Breast epithelium (tissue), 4 donors: ENCODE measurements around the gene LOX. TPM values are rescaled to one million over a fixed set of nuclear protein-coding genes. Genes with fewer than 3 reads are reported as not detected.

ENCODE experiments used
- DNase-seq, 2 donors: peaks; one replicate each; pipeline ENCODE4 v3.0.0-alpha.2; 2019; ENCODE audit warnings: low spot score in 2 of 2
- H3K27ac ChIP-seq, 2 donors: fragments of 200-600 bp; sonication (generic) in 1 of 2; one replicate each; pipeline ENCODE4 v1.5.1; 2016 to 2019; ENCODE audit warnings: mild to moderate bottlenecking in 1 of 2
- H3K27me3 ChIP-seq, 2 donors: fragments of 200-600 bp; sonication (generic) in 1 of 2; one replicate each; pipeline versions ENCODE4 v1.5.1 to v1.6.0; 2017 to 2019; ENCODE audit warnings: control low read depth in 1 of 2, mild to moderate bottlenecking in 1 of 2
- H3K36me3 ChIP-seq: fragments of 200-600 bp; one replicate; pipeline ENCODE4 v1.5.1; 2019
- H3K4me1 ChIP-seq, 2 donors: fragments of 200-600 bp; sonication (generic); one replicate each; pipeline ENCODE4 v1.5.1; 2016 to 2019; ENCODE audit warnings: control low read depth in 1 of 2
- H3K4me3 ChIP-seq, 3 donors: fragments of 200-600 bp; sonication (generic); 1 replicate in 2 of 3; 2 replicates in 1 of 3; pipeline ENCODE4 v1.5.1; 2016 to 2019; ENCODE audit warnings: mild to moderate bottlenecking in 3 of 3, moderate library complexity in 2 of 3
- H3K9me3 ChIP-seq, 2 donors: fragments of 200-600 bp; sonication (generic) in 1 of 2; one replicate each; pipeline ENCODE4 v1.5.1; 2016 to 2019; ENCODE audit warnings: control low read depth in 1 of 2
- POLR2A ChIP-seq: fragments of 450-650 bp; IDR thresholded peaks from one replicate; pipeline ENCODE4 v1.6.1; 2016; ENCODE audit warnings: antibody characterized with exemption, mild to moderate bottlenecking, moderate library complexity
- POLR2AphosphoS5 ChIP-seq, 3 donors: sonication (generic); formaldehyde crosslinking; IDR thresholded peaks; one replicate each; pipeline ENCODE4 v1.6.1; 2017; ENCODE audit warnings: antibody characterized with exemption in 3 of 3
- intact Hi-C: fragments of 100-400 bp; cut with DNase I; formaldehyde crosslinking; loops from one replicate; pipeline ENCODE4 v1.15.1; 2023; ENCODE audit warnings: low total_unique reads
- total RNA-seq, 3 donors: library from RNA; depleted of rRNA; stranded (reverse); fragments of >200 nt; gene quantifications; one replicate each; pipeline ENCODE4 v1.1.0, GENCODE V29; 2016
- TF ChIP-seq, protein P1 (sequence below), 3 donors: fragments of 450-650 bp; IDR thresholded peaks; one replicate each; pipeline ENCODE4 v1.5.1; 2016 to 2017; ENCODE audit warnings: antibody characterized with exemption in 3 of 3, mild to moderate bottlenecking in 3 of 3, moderate library complexity in 3 of 3

The LOX gene
- total RNA-seq, 3 donors from 2014 or later, result 22.4 to 162 (median 35.4) TPM

DNA sequence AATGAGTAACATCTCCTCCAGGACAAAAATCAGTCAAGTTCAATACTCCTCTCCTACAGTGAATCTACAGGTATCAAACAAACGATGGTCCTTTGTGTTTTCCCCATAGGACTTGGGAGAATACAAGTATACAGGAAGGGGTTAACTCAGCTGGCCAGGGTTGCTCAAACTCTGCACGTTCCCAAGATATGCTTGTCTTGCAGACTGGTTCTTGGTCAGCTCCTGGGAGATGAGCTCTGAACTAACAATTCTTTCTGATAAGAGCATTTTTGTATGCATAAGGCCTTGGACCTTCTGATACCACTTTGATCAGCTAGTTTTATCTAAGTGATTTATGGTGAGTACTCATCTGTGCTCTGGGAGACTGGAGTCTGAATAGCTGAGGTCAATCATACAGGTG is 42.1 kb downstream of the LOX start:
- TF ChIP-seq, protein P1, sequence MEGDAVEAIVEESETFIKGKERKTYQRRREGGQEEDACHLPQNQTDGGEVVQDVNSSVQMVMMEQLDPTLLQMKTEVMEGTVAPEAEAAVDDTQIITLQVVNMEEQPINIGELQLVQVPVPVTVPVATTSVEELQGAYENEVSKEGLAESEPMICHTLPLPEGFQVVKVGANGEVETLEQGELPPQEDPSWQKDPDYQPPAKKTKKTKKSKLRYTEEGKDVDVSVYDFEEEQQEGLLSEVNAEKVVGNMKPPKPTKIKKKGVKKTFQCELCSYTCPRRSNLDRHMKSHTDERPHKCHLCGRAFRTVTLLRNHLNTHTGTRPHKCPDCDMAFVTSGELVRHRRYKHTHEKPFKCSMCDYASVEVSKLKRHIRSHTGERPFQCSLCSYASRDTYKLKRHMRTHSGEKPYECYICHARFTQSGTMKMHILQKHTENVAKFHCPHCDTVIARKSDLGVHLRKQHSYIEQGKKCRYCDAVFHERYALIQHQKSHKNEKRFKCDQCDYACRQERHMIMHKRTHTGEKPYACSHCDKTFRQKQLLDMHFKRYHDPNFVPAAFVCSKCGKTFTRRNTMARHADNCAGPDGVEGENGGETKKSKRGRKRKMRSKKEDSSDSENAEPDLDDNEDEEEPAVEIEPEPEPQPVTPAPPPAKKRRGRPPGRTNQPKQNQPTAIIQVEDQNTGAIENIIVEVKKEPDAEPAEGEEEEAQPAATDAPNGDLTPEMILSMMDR (IDR thresholded peaks at IDR 0.05), result no peak
- TF ChIP-seq POLR2AphosphoS5 (IDR thresholded peaks at IDR 0.05) (no peak), POLR2A (no peak)
- Histone ChIP-seq H3K4me1 (no peaks in the 10 kb centered on the region), H3K27ac (no peak overlapping the region), H3K9me3 (no peaks in the 10 kb centered on the region), H3K27me3 (no peaks in the 10 kb centered on the region), H3K4me3 (no peak overlapping the region), H3K36me3 (no peaks in the 10 kb centered on the region)
- no peak for DNase-seq
- intact Hi-C loops, result no loop called here

GRCh38 chr5:122031836-122032235 is 46.2 kb downstream of the LOX start:
- H3K4me3 ChIP-seq, result no peak overlapping the region
- no peaks in the 10 kb centered on the region for H3K27me3 ChIP-seq
- no peak for DNase-seq
- intact Hi-C loops, result no loop called here
- no peaks in the 10 kb centered on the region for H3K9me3 ChIP-seq
- no peaks in the 10 kb centered on the region for H3K4me1 ChIP-seq
- TF ChIP-seq POLR2AphosphoS5 (IDR thresholded peaks at IDR 0.05), result no peak
- TF ChIP-seq, protein P1 (IDR thresholded peaks at IDR 0.05), result no peak
- TF ChIP-seq POLR2A, result no peak
- H3K36me3 ChIP-seq, result no peaks in the 10 kb centered on the region
- H3K27ac ChIP-seq, result no peak overlapping the region

GRCh38 chr5:122030251-122030650 is 47.8 kb downstream of the LOX start:
- TF ChIP-seq, protein P1 (IDR thresholded peaks at IDR 0.05), result no peak
- TF ChIP-seq POLR2A, result no peak
- TF ChIP-seq POLR2AphosphoS5 (IDR thresholded peaks at IDR 0.05), result no peak
- Histone ChIP-seq H3K36me3 (no peaks in the 10 kb centered on the region), H3K4me3 (no peak overlapping the region), H3K4me1 (no peaks in the 10 kb centered on the region), H3K27ac (no peak overlapping the region), H3K27me3 (no peaks in the 10 kb centered on the region), H3K9me3 (no peaks in the 10 kb centered on the region)
- no peak for DNase-seq
- intact Hi-C loops, result no loop called here

GRCh38 chr5:122029818-122030217 is 48.2 kb downstream of the LOX start:
- intact Hi-C loops, result no loop called here
- TF ChIP-seq, protein P1 (IDR thresholded peaks at IDR 0.05), result no peak
- TF ChIP-seq POLR2A (no peak), POLR2AphosphoS5 (IDR thresholded peaks at IDR 0.05) (no peak)
- DNase-seq, result no peak
- Histone ChIP-seq H3K9me3 (no peaks in the 10 kb centered on the region), H3K27ac (no peak overlapping the region), H3K4me1 (no peaks in the 10 kb centered on the region), H3K36me3 (no peaks in the 10 kb centered on the region), H3K4me3 (no peak overlapping the region), H3K27me3 (no peaks in the 10 kb centered on the region)

- no peak overlapping the region for H3K27ac ChIP-seq
- H3K36me3 ChIP-seq, result no peaks in the 10 kb centered on the region
- H3K4me3 ChIP-seq, result no peak overlapping the region
- H3K9me3 ChIP-seq, result no peaks in the 10 kb centered on the region
- TF ChIP-seq POLR2AphosphoS5 (IDR thresholded peaks at IDR 0.05) (no peak), POLR2A (no peak)
- TF ChIP-seq, protein P1 (IDR thresholded peaks at IDR 0.05), result no peak
- no peaks in the 10 kb centered on the region for H3K4me1 ChIP-seq
- no peaks in the 10 kb centered on the region for H3K27me3 ChIP-seq
- intact Hi-C loops, result no loop called here
- DNase-seq, result no peak
These were observed 55.1 kb downstream of the LOX start for GRCh38 chr5:122022966-122023365.
